Activated CD4-positive, alpha-beta T cell treated with anti-CD3 and anti-CD28 coated beads, Interleukin-2, amount 50 U/mL, for 4 hours (primary cell): ENCODE results near the gene BTN3A1.
"Not testable (repeated sequence)": the region's sequence is repeated elsewhere in the genome, so short reads cannot be mapped to it uniquely, and the experiment has no call there.

Source experiments
- DNase-seq, 2 experiments: peaks; one replicate each; pipeline ENCODE4 v3.0.0-alpha.2; 2020

Gene BTN3A1

GRCh38 chr6:26415791-26416190 is 13.7 kb downstream of the BTN3A1 start:
- DNase-seq = no peak

- DNase-seq = no peak
Measured at GRCh38 chr6:26416288-26416687, 14.2 kb downstream of the BTN3A1 start.

DNA sequence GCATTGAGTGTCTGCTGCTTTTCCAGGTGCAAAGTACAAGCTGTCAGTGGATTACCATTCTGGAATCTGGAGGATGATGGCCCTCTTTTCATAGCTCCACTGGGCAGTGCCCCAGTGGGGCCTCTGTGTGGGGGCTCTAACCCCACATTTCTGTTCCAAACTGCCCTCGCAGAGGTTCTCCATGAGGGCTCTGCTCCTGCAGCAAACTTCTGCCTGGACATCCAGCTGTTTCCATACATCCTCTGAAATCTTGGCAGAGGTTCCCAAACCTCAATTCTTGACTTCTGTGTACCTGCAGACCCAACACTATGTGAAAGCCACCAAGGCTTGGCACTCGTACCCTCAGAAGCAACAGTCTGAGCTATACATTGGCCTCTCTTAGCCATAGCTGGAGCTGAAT is 16.0 kb downstream of the BTN3A1 start:
- DNase-seq = not testable (repeated sequence)

GRCh38 chr6:26418795-26419194 is 16.7 kb downstream of the BTN3A1 start:
- DNase-seq = not testable (repeated sequence)

GRCh38 chr6:26420688-26421171 is 18.7 kb downstream of the BTN3A1 start:
- no peak for DNase-seq

GRCh38 chr6:26421259-26422144 is 19.4 kb downstream of the BTN3A1 start:
- DNase-seq = peak; percentile 18 to 21

DNA sequence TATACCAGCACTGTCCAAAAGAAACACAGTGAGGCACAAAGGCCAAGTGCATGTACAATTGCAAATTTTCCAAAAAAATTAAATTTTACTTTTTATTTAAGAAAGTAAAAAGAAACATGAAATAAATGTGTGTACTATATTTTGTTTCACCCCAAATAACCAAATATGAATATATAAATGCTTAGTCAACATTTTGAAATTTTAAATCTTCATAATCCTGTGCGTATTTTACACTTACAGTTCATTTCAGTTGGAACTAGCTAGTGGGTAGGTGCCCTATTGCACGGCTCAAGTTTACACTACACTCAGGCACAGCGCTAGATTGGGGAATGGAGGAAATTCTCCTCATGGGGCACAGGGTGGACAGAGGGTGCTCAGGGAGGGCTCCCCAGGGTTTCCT is 20.3 kb downstream of the BTN3A1 start:
- DNase-seq = no peak

GRCh38 chr6:26426691-26427450 is 24.8 kb downstream of the BTN3A1 start:
- DNase-seq = no peak

- DNase-seq = no peak
Measured at GRCh38 chr6:26427451-26427809, 25.4 kb downstream of the BTN3A1 start.

GRCh38 chr6:26428206-26428605 is 26.1 kb downstream of the BTN3A1 start:
- no peak for DNase-seq

DNA sequence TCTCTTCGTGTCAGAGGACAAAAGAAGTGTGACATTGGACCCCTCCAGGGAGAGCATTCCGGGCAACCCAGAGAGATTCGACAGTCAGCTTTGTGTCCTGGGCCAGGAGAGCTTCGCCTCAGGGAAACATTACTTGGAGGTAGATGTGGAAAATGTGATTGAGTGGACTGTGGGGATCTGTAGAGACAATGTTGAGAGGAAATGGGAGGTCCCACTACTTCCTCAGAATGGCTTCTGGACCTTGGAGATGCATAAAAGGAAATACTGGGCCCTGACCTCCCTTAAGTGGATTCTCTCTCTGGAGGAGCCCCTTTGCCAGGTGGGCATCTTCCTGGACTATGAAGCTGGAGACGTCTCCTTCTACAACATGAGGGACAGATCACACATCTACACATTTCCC is 28.7 kb downstream of the BTN3A1 start:
- DNase-seq = no peak

DNA sequence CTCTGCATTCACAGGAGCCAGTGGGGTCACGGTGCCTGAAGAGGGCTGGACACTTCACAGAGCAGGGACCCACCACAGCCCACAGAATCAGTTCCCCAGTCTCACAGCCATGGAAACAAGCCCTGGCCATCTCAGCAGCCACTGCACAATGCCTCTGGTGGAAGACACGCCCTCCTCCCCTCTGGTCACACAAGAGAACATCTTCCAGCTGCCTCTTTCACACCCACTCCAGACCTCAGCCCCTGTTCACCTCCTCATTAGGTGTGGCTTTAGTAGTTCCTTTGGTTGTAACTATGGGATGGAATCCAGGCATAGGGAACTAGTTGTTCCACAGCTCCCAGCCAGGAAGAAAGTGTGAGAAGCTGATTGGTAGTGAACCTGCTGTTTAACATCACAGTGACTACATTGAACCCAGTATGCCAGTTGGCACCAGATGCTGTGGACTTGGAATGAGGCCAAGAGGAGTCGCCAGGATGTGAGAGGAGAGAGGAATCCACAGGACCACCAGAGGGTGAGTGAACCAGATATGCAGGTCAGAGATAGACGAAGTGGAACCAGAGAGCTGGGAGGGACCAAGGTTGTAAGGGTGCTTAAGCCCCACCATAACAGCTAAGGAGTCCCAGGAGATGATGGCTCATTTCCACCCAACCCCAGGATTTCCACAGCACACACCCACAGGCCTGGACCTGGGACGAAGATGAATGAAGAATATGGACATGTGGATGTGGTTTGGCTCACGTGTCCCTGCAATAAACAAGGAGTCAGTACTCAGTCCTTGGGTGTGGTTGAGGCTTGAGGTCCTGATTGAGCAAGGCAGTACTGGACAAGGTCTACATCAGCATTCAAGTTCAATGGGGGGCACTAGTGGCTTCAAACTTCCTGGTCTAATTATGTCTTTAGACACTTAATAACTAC is 29.4 kb downstream of the BTN3A1 start:
- DNase-seq = no peak

- DNase-seq = no peak
Measured at GRCh38 chr6:26432627-26433201, 30.6 kb downstream of the BTN3A1 start.

DNA sequence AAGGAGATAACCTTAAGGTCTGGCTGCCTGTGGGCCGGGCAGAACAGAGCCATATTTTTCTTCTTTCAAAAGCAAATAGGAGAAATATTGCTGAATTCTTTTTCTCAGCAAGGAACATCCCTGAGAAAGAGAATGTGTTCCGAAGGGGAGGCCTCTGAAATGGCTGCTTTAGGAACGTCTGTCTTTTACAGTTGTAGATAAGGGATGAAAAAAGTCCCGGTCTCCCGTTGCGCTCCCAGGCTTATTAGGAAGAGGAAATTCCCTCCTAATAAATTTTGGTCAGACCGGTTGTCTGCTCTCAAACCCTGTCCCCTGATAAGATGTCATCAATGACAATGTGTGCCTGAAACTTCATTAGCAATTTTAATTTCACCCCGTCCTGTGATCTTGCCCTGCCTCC is 31.6 kb downstream of the BTN3A1 start:
- DNase-seq = not testable (repeated sequence)

- no peak for DNase-seq
Measured at GRCh38 chr6:26436018-26436417, 33.9 kb downstream of the BTN3A1 start.

- no peak for DNase-seq
Measured at GRCh38 chr6:26437550-26437949, 35.5 kb downstream of the BTN3A1 start.

DNA sequence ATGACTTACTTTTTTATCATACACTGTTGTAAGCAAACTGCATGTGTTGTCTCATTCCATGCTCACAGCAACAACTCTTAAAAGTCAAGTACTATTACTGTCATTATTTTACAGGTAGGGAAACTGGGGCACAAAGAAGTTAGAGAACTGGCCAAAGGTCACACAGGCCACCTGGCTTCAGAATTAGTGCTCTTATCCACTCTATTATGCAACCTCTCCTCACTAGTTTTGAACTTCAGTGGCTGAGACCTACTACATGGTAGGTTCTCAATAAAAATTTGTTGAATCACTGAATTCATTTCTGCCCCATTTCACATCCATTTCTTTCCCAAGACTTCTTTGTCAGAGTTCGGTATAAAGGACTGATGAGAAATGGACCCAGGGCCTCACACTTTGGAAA is 35.9 kb downstream of the BTN3A1 start:
- DNase-seq = no peak

DNA sequence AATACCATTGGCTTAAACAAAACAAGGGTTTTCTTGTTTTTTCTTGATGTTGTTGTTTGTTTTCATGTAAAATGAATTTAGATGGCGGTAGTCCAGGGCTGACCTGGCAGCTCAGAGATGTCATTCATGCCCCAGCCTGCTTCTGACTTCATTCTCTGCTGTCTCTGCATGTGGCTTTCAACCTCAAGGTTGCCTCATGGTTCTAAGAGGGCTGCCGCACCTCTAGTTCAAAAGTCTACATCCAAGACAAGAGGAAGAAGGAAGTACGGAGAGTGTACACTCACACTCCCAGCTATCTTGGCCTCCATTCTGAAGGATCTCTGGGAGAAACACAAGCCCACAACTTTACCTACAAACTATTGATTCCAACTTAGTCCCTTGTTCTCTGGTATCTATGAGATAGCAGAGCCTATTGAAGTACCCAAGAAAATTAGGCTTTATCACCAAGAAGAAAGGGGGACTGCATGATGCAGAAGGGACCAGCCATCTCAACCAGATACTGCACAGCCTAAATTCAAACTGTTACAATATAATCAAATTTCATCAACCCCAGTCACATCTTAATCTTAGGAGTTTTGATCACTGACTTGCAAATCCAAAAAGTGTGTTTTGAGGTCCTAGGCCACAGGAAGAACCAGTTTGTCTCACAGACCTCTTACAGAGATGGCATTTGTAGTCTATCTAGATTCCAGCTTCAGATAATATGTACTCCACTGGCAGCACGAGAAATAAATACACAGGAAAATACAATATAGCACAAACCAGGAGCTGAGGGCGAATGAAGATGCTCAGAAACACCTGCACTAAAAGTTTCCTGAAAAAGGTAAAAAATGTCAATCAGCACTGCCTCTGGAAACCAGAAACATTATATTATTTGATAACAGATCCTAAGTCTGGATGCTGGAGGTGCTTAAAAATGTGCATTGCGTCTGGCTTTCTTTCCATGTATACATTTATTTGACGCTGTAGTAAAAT is 37.4 kb downstream of the BTN3A1 start:
- no peak for DNase-seq

DNA sequence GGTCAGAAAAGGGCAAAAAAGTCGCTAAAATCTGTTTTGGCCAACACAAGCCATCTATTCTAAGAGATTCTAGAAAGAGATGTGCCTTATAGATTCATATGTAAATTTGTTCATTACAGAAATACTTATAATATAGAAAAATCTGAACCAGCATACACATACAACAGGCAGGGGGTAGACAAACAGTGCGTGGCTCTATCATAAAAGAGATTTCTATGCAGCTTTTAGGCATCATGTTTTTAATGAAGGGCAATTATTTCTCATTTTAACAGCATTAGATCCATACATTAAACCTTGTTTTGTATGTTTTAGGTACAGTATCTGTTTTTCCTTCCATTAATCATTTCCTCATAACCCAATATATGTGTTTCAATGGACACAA is 38.9 kb downstream of the BTN3A1 start:
- no peak for DNase-seq

DNA sequence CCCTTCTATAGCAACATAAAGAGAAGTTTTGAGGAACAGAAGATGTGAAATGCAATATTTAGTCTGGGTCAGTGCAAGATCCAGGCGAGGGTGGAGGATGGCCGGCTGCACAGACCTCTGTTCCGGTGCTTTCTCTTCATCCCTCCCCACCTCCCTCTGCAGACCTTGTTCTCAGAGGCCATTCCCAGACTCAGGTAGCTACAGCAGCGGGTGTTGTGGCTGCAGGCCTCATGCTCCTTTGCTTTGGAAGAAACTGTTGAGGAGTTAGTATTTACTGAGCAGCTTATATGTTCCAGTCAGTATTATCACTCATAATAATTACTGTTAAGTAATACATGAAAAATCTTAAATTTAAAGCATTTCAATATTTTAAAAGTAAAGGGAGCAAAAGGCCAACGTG is 39.9 kb downstream of the BTN3A1 start:
- DNase-seq = no peak

GRCh38 chr6:26445934-26446667 is 44.0 kb downstream of the BTN3A1 start:
- no peak for DNase-seq
